OCI-LY7 (cell line): ENCODE measurements around the gene NDUFB2.

ENCODE experiments used
- EZH2phosphoT487 ChIP-seq: fragments of 200-600 bp; sonication (generic); IDR thresholded peaks from 2 replicates; pipeline ENCODE4 v1.6.1; 2018; ENCODE audit warnings: low read depth, borderline replicate concordance, mild to moderate bottlenecking, mixed run types, antibody characterized with exemption, low read length, moderate library complexity, mixed read lengths
- TF ChIP-seq, protein P1 (sequence below): fragments of 200-600 bp; sonication (generic); conservative IDR thresholded peaks from 2 replicates; pipeline ENCODE4 v1.5.1; 2014; ENCODE audit warnings: mild to moderate bottlenecking, antibody characterized with exemption, low read length, moderate library complexity, mixed read lengths

DNA sequence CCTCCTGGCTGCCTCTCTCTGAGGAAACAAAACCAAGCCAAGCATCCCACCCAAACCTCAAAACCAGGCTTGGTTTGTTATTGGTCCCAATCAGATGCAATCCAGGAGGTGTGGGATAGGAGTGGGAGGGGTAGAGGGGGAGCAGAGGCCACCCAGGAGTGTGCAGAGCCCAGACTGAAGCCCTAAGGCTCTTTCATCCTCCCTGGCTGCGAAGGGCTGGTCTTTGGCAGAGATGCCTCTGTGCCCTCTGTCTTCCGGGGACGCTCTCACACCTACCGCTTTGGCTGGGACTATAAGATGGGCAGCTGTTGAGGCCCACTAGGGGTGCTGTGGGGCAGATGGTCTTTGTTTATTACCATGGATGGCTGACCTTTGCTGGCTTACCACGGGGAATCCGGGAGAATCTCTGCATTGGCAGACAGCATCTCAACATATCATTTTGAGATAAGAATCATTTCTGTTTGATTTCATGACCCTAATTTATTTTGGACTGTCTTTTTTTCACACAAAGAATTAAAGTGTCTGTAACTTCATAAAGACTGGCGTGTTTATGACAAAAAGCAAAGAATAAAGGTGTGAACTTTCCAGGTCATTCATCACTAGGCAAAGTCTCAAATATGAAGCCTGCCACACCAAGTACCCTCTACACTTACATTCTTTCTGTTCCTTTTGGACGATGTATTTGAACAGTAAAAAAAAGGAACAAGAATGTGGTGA, 49.4 kb upstream of the NDUFB2 start:
- TF ChIP-seq EZH2phosphoT487 = no peak
- TF ChIP-seq, protein P1, sequence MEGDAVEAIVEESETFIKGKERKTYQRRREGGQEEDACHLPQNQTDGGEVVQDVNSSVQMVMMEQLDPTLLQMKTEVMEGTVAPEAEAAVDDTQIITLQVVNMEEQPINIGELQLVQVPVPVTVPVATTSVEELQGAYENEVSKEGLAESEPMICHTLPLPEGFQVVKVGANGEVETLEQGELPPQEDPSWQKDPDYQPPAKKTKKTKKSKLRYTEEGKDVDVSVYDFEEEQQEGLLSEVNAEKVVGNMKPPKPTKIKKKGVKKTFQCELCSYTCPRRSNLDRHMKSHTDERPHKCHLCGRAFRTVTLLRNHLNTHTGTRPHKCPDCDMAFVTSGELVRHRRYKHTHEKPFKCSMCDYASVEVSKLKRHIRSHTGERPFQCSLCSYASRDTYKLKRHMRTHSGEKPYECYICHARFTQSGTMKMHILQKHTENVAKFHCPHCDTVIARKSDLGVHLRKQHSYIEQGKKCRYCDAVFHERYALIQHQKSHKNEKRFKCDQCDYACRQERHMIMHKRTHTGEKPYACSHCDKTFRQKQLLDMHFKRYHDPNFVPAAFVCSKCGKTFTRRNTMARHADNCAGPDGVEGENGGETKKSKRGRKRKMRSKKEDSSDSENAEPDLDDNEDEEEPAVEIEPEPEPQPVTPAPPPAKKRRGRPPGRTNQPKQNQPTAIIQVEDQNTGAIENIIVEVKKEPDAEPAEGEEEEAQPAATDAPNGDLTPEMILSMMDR = peak; percentile 80
